Measurements from ENCODE around the gene MYH9.
"Not testable (repeated sequence)": the region's sequence is repeated elsewhere in the genome, so short reads cannot be mapped to it uniquely, and the experiment has no call there.

Gene MYH9

GRCh38 chr22:36409911-36410756 lies 22.4 kb upstream of the MYH9 start:
- peak overlapping the region; percentile 19 to 48 for H3K4me3 ChIP-seq (ENCODE audit: low read depth in 1 of 2, low read length in 2 of 2)
- no peaks in the 10 kb centered on the region for H3K27me3 ChIP-seq (ENCODE audit: low read depth, low read length)
- H3K27ac ChIP-seq (ENCODE audit: low read length): peak overlapping the region; percentile 35
- peaks cover 0 to 7% of the 10 kb centered on the region in 2 donors for H3K4me1 ChIP-seq (ENCODE audit: control insufficient read depth in 1 of 2, insufficient read depth in 2 of 2, low read length in 2 of 2)
- no peaks in the 10 kb centered on the region for H3K9me3 ChIP-seq (ENCODE audit: control insufficient read depth in 1 of 2, low read length in 2 of 2)
- H3K36me3 ChIP-seq (ENCODE audit: control insufficient read depth in 1 of 2, insufficient read depth in 2 of 2, low read length in 2 of 2): no peaks in the 10 kb centered on the region

- H3K9me3 ChIP-seq (ENCODE audit: control insufficient read depth in 1 of 2, low read length in 2 of 2); H3K27me3 ChIP-seq (ENCODE audit: low read depth, low read length); H3K4me1 ChIP-seq (ENCODE audit: control insufficient read depth in 1 of 2, insufficient read depth in 2 of 2, low read length in 2 of 2); H3K36me3 ChIP-seq (ENCODE audit: control insufficient read depth in 1 of 2, insufficient read depth in 2 of 2, low read length in 2 of 2); H3K27ac ChIP-seq (ENCODE audit: low read length): not testable (repeated sequence)
- H3K4me3 ChIP-seq (ENCODE audit: low read depth in 1 of 2, low read length in 2 of 2): peak overlapping the region in 1 of 2 donors; percentile 48
Observed at GRCh38 chr22:36409554-36409910, 21.8 kb upstream of the MYH9 start.

GRCh38 chr22:36409056-36409455 lies 21.3 kb upstream of the MYH9 start:
- Histone ChIP-seq H3K27ac (ENCODE audit: low read length) (no peak overlapping the region), H3K4me1 (ENCODE audit: control insufficient read depth in 1 of 2, insufficient read depth in 2 of 2, low read length in 2 of 2) (peaks cover 0 to 7% of the 10 kb centered on the region in 2 donors), H3K36me3 (ENCODE audit: control insufficient read depth in 1 of 2, insufficient read depth in 2 of 2, low read length in 2 of 2) (no peaks in the 10 kb centered on the region), H3K27me3 (ENCODE audit: low read depth, low read length) (no peaks in the 10 kb centered on the region), H3K4me3 (ENCODE audit: low read depth in 1 of 2, low read length in 2 of 2) (no peak overlapping the region), H3K9me3 (ENCODE audit: control insufficient read depth in 1 of 2, low read length in 2 of 2) (no peaks in the 10 kb centered on the region)

GRCh38 chr22:36406721-36407120 lies 19.0 kb upstream of the MYH9 start:
- H3K27ac ChIP-seq (ENCODE audit: low read length): no peak overlapping the region
- peaks cover 0 to 7% of the 10 kb centered on the region in 2 donors for H3K4me1 ChIP-seq (ENCODE audit: control insufficient read depth in 1 of 2, insufficient read depth in 2 of 2, low read length in 2 of 2)
- no peaks in the 10 kb centered on the region for H3K9me3 ChIP-seq (ENCODE audit: control insufficient read depth in 1 of 2, low read length in 2 of 2)
- no peak overlapping the region for H3K4me3 ChIP-seq (ENCODE audit: low read depth in 1 of 2, low read length in 2 of 2)
- H3K27me3 ChIP-seq (ENCODE audit: low read depth, low read length): no peaks in the 10 kb centered on the region
- no peaks in the 10 kb centered on the region for H3K36me3 ChIP-seq (ENCODE audit: control insufficient read depth in 1 of 2, insufficient read depth in 2 of 2, low read length in 2 of 2)

- Histone ChIP-seq H3K27me3 (ENCODE audit: low read depth, low read length) (no peaks in the 10 kb centered on the region), H3K36me3 (ENCODE audit: control insufficient read depth in 1 of 2, insufficient read depth in 2 of 2, low read length in 2 of 2) (no peaks in the 10 kb centered on the region), H3K27ac (ENCODE audit: low read length) (no peak overlapping the region)
Observed at GRCh38 chr22:36405671-36406538, 18.1 kb upstream of the MYH9 start.

GRCh38 chr22:36405221-36405661 lies 17.5 kb upstream of the MYH9 start:
- no peaks in the 10 kb centered on the region for H3K9me3 ChIP-seq (ENCODE audit: control insufficient read depth in 1 of 2, low read length in 2 of 2)
- no peak overlapping the region for H3K27ac ChIP-seq (ENCODE audit: low read length)
- H3K36me3 ChIP-seq (ENCODE audit: control insufficient read depth in 1 of 2, insufficient read depth in 2 of 2, low read length in 2 of 2): no peaks in the 10 kb centered on the region
- no peak overlapping the region for H3K4me3 ChIP-seq (ENCODE audit: low read depth in 1 of 2, low read length in 2 of 2)
- no peaks in the 10 kb centered on the region for H3K27me3 ChIP-seq (ENCODE audit: low read depth, low read length)
- peaks cover 0 to 7% of the 10 kb centered on the region in 2 donors for H3K4me1 ChIP-seq (ENCODE audit: control insufficient read depth in 1 of 2, insufficient read depth in 2 of 2, low read length in 2 of 2)

More at GRCh38 chr22:36405671-36406538, 18.1 kb upstream of the MYH9 start:
- peaks cover 0 to 7% of the 10 kb centered on the region in 2 donors for H3K4me1 ChIP-seq (ENCODE audit: control insufficient read depth in 1 of 2, insufficient read depth in 2 of 2, low read length in 2 of 2)
- no peak overlapping the region for H3K4me3 ChIP-seq (ENCODE audit: low read depth in 1 of 2, low read length in 2 of 2)
- H3K9me3 ChIP-seq (ENCODE audit: control insufficient read depth in 1 of 2, low read length in 2 of 2): no peaks in the 10 kb centered on the region

- Histone ChIP-seq H3K27me3 (ENCODE audit: low read depth, low read length) (no peaks in the 10 kb centered on the region), H3K4me3 (ENCODE audit: low read depth in 1 of 2, low read length in 2 of 2) (no peak overlapping the region), H3K9me3 (ENCODE audit: control insufficient read depth in 1 of 2, low read length in 2 of 2) (no peaks in the 10 kb centered on the region), H3K4me1 (ENCODE audit: control insufficient read depth in 1 of 2, insufficient read depth in 2 of 2, low read length in 2 of 2) (no peaks in the 10 kb centered on the region), H3K36me3 (ENCODE audit: control insufficient read depth in 1 of 2, insufficient read depth in 2 of 2, low read length in 2 of 2) (no peaks in the 10 kb centered on the region), H3K27ac (ENCODE audit: low read length) (no peak overlapping the region)
Observed at GRCh38 chr22:36404446-36404845, 16.7 kb upstream of the MYH9 start.

GRCh38 chr22:36399472-36399778 lies 11.7 kb upstream of the MYH9 start:
- H3K27ac ChIP-seq (ENCODE audit: low read length): no peak overlapping the region
- H3K4me1 ChIP-seq (ENCODE audit: control insufficient read depth in 1 of 2, insufficient read depth in 2 of 2, low read length in 2 of 2): peaks cover 0 to 5% of the 10 kb centered on the region in 2 donors
- H3K9me3 ChIP-seq (ENCODE audit: control insufficient read depth in 1 of 2, low read length in 2 of 2): no peaks in the 10 kb centered on the region
- no peak overlapping the region for H3K4me3 ChIP-seq (ENCODE audit: low read depth in 1 of 2, low read length in 2 of 2)
- no peaks in the 10 kb centered on the region for H3K36me3 ChIP-seq (ENCODE audit: control insufficient read depth in 1 of 2, insufficient read depth in 2 of 2, low read length in 2 of 2)
- H3K27me3 ChIP-seq (ENCODE audit: low read depth, low read length): no peaks in the 10 kb centered on the region

- Histone ChIP-seq H3K36me3 (ENCODE audit: control insufficient read depth in 1 of 2, insufficient read depth in 2 of 2, low read length in 2 of 2) (no peaks in the 10 kb centered on the region), H3K4me3 (ENCODE audit: low read depth in 1 of 2, low read length in 2 of 2) (no peak overlapping the region), H3K4me1 (ENCODE audit: control insufficient read depth in 1 of 2, insufficient read depth in 2 of 2, low read length in 2 of 2) (peaks cover 0 to 5% of the 10 kb centered on the region in 2 donors), H3K9me3 (ENCODE audit: control insufficient read depth in 1 of 2, low read length in 2 of 2) (no peaks in the 10 kb centered on the region), H3K27me3 (ENCODE audit: low read depth, low read length) (no peaks in the 10 kb centered on the region), H3K27ac (ENCODE audit: low read length) (no peak overlapping the region)
Observed at GRCh38 chr22:36398601-36399471, 11.1 kb upstream of the MYH9 start.

GRCh38 chr22:36397131-36398093 lies 9.6 kb upstream of the MYH9 start:
- Histone ChIP-seq H3K27ac (ENCODE audit: low read length) (no peak overlapping the region), H3K36me3 (ENCODE audit: control insufficient read depth in 1 of 2, insufficient read depth in 2 of 2, low read length in 2 of 2) (no peaks in the 10 kb centered on the region), H3K27me3 (ENCODE audit: low read depth, low read length) (no peaks in the 10 kb centered on the region), H3K4me3 (ENCODE audit: low read depth in 1 of 2, low read length in 2 of 2) (no peak overlapping the region), H3K9me3 (ENCODE audit: control insufficient read depth in 1 of 2, low read length in 2 of 2) (no peaks in the 10 kb centered on the region), H3K4me1 (ENCODE audit: control insufficient read depth in 1 of 2, insufficient read depth in 2 of 2, low read length in 2 of 2) (peaks cover 0 to 5% of the 10 kb centered on the region in 2 donors)
